Measurements from ENCODE around the gene MGAT5.
A peak's percentile ranks its signal among the peaks of the same experiment; 100 is the strongest.

The MGAT5 gene

GRCh38 chr2:134459706-134460406 lies 206.0 kb downstream of the MGAT5 start:
- TF ChIP-seq CTCF (IDR thresholded peaks at IDR 0.05), result no peak

GRCh38 chr2:134460583-134460998 lies 206.7 kb downstream of the MGAT5 start:
- TF ChIP-seq CTCF (IDR thresholded peaks at IDR 0.05), result peak; percentile 69

GRCh38 chr2:134461511-134461910 lies 207.6 kb downstream of the MGAT5 start:
- no peak for TF ChIP-seq CTCF (IDR thresholded peaks at IDR 0.05)

GRCh38 chr2:134462275-134462674 lies 208.4 kb downstream of the MGAT5 start:
- no peak for TF ChIP-seq CTCF (IDR thresholded peaks at IDR 0.05)

- TF ChIP-seq CTCF (IDR thresholded peaks at IDR 0.05), result no peak
Observed at GRCh38 chr2:134462791-134463698, 209.2 kb downstream of the MGAT5 start.

- TF ChIP-seq CTCF (IDR thresholded peaks at IDR 0.05), result no peak
Observed at GRCh38 chr2:134463699-134464022, 209.8 kb downstream of the MGAT5 start.

GRCh38 chr2:134465228-134466105 lies 211.6 kb downstream of the MGAT5 start:
- TF ChIP-seq CTCF (IDR thresholded peaks at IDR 0.05), result no peak
